H9 (cell line): ENCODE measurements around the gene ASTN2. TPM values are rescaled to one million over a fixed set of nuclear protein-coding genes. Genes with fewer than 3 reads are reported as not detected.

Experiments used
- DNase-seq: peaks from one replicate; pipeline ENCODE4 v3.0.0-alpha.2; 2017
- H2AFZ ChIP-seq: one replicate; pipeline ENCODE4 v1.6.1; 2013; ENCODE audit warnings: mild to moderate bottlenecking, low read length, control low read depth, moderate library complexity
- H2AK5ac ChIP-seq: 2 replicates; pipeline ENCODE4 v1.6.1; 2013; ENCODE audit warnings: low read length, control low read depth, mixed read lengths; ENCODE audit not compliant: insufficient read length
- H2BK120ac ChIP-seq: one replicate; pipeline ENCODE4 v1.6.1; 2013; ENCODE audit warnings: low read depth, mild to moderate bottlenecking, low read length, control low read depth, inconsistent platforms; ENCODE audit not compliant: poor library complexity, severe bottlenecking
- H2BK12ac ChIP-seq: 2 replicates; pipeline ENCODE4 v1.6.1; 2013; ENCODE audit warnings: low read length, control low read depth, mixed read lengths, low read depth; ENCODE audit not compliant: insufficient read length
- H2BK15ac ChIP-seq: 2 replicates; pipeline ENCODE4 v1.6.1; 2013; ENCODE audit warnings: low read depth, low read length, control low read depth
- H2BK20ac ChIP-seq: one replicate; pipeline ENCODE4 v1.6.1; 2013; ENCODE audit warnings: low read depth, mild to moderate bottlenecking, low read length, control low read depth, inconsistent platforms; ENCODE audit not compliant: poor library complexity, severe bottlenecking
- H2BK5ac ChIP-seq: 2 replicates; pipeline ENCODE4 v1.6.1; 2013; ENCODE audit warnings: low read length, control low read depth, mixed read lengths; ENCODE audit not compliant: insufficient read length
- H3K14ac ChIP-seq: 2 replicates; pipeline ENCODE4 v1.6.1; 2013; ENCODE audit warnings: low read length, control low read depth; ENCODE audit not compliant: insufficient read depth
- H3K18ac ChIP-seq: 2 replicates; pipeline ENCODE4 v1.6.1; 2013; ENCODE audit warnings: low read depth, mild to moderate bottlenecking, mixed read lengths, low read length, control low read depth; ENCODE audit not compliant: insufficient read length
- H3K23ac ChIP-seq: 2 replicates; pipeline ENCODE4 v1.6.1; 2013; ENCODE audit warnings: low read length, control low read depth, mixed read lengths, low read depth; ENCODE audit not compliant: insufficient read length
- H3K23me2 ChIP-seq: 2 replicates; pipeline ENCODE4 v1.6.1; 2013; ENCODE audit warnings: low read depth, mild to moderate bottlenecking, mixed read lengths, low read length, control low read depth; ENCODE audit not compliant: insufficient read length, poor library complexity, severe bottlenecking
- H3K27ac ChIP-seq: 2 replicates; pipeline ENCODE4 v1.5.1; 2013; ENCODE audit warnings: low read length, control low read depth, mixed read lengths, low read depth; ENCODE audit not compliant: insufficient read length
- H3K27me3 ChIP-seq: 2 replicates; pipeline ENCODE4 v1.6.1; 2013; ENCODE audit warnings: low read length, control low read depth, inconsistent platforms; ENCODE audit not compliant: insufficient read depth
- H3K4ac ChIP-seq: 2 replicates; pipeline ENCODE4 v1.6.1; 2013; ENCODE audit warnings: low read depth, mild to moderate bottlenecking, control low read depth, inconsistent platforms, low read length, moderate library complexity
- H3K4me1 ChIP-seq: 2 replicates; pipeline ENCODE4 v1.6.1; 2013; ENCODE audit warnings: low read length, control low read depth, inconsistent platforms; ENCODE audit not compliant: insufficient read depth
- H3K4me2 ChIP-seq: 2 replicates; pipeline ENCODE4 v1.6.1; 2013; ENCODE audit warnings: low read length, control low read depth, mixed read lengths; ENCODE audit not compliant: insufficient read length, insufficient read depth
- H3K56ac ChIP-seq: 2 replicates; pipeline ENCODE4 v1.6.1; 2013; ENCODE audit warnings: low read depth, mild to moderate bottlenecking, mixed read lengths, low read length, control low read depth; ENCODE audit not compliant: insufficient read length
- H3K79me1 ChIP-seq: 2 replicates; pipeline ENCODE4 v1.6.1; 2013; ENCODE audit warnings: low read depth, mild to moderate bottlenecking, moderate library complexity, low read length, control low read depth, inconsistent platforms; ENCODE audit not compliant: insufficient read depth, poor library complexity, severe bottlenecking
- H3K79me2 ChIP-seq: 2 replicates; pipeline ENCODE4 v1.6.1; 2013; ENCODE audit warnings: low read length, control low read depth, inconsistent platforms; ENCODE audit not compliant: insufficient read depth
- H3K9ac ChIP-seq: 2 replicates; pipeline ENCODE4 v1.6.1; 2013; ENCODE audit warnings: low read length, control low read depth, mixed read lengths; ENCODE audit not compliant: insufficient read length; ENCODE audit errors: extremely low read depth
- H3K9me3 ChIP-seq: one replicate; pipeline ENCODE4 v1.6.1; 2013; ENCODE audit warnings: low read depth, low read length, inconsistent platforms; ENCODE audit not compliant: control insufficient read depth
- H3T11ph ChIP-seq: one replicate; pipeline ENCODE4 v1.6.1; 2013; ENCODE audit warnings: mild to moderate bottlenecking, low read length, control low read depth, inconsistent platforms
- H4K20me1 ChIP-seq: one replicate; pipeline ENCODE4 v1.6.1; 2013; ENCODE audit not compliant: control insufficient read depth, insufficient read length, insufficient read depth
- H4K5ac ChIP-seq: 2 replicates; pipeline ENCODE4 v1.6.1; 2013; ENCODE audit warnings: low read depth, mild to moderate bottlenecking, mixed read lengths, low read length, control low read depth; ENCODE audit not compliant: insufficient read length
- H4K8ac ChIP-seq: replicated peaks from 2 replicates; pipeline ENCODE4 v1.6.1; 2013; ENCODE audit warnings: low read length, control low read depth, mixed read lengths, low read depth; ENCODE audit not compliant: insufficient read length
- H4K91ac ChIP-seq: 2 replicates; pipeline ENCODE4 v1.6.1; 2013; ENCODE audit warnings: low read depth, mild to moderate bottlenecking, moderate library complexity, mixed read lengths, low read length, control low read depth; ENCODE audit not compliant: insufficient read length
- H3K27ac Mint-ChIP-seq, 3 experiments: 2 replicates in 2 of 3; 3 replicates in 1 of 3; pipeline ENCODE4 v1.8.0; 2020 to 2021; ENCODE audit warnings: mixed read lengths in 3 of 3, mild to moderate bottlenecking in 1 of 3, moderate library complexity in 1 of 3
- H3K27me3 Mint-ChIP-seq: 2 replicates; pipeline ENCODE4 v1.8.0; 2021; ENCODE audit warnings: low read depth, mild to moderate bottlenecking, moderate library complexity, mixed read lengths
- H3K36me3 Mint-ChIP-seq, 3 experiments: 2 replicates in 2 of 3; 3 replicates in 1 of 3; pipeline ENCODE4 v1.8.0; 2020 to 2021; ENCODE audit warnings: low read depth in 3 of 3, mixed read lengths in 3 of 3; ENCODE audit not compliant: insufficient read depth in 1 of 3
- H3K4me1 Mint-ChIP-seq, 2 experiments: 2 replicates each; pipeline ENCODE4 v1.8.0; 2020; ENCODE audit warnings: mixed read lengths in 2 of 2
- H3K4me3 Mint-ChIP-seq, 2 experiments: 2 replicates in 1 of 2; 3 replicates in 1 of 2; pipeline ENCODE4 v1.8.0; 2020 to 2021; ENCODE audit warnings: mild to moderate bottlenecking in 2 of 2, mixed read lengths in 2 of 2, moderate library complexity in 1 of 2
- H3K9me3 Mint-ChIP-seq, 2 experiments: 2 replicates in 1 of 2; 3 replicates in 1 of 2; pipeline ENCODE4 v1.8.0; 2020; ENCODE audit warnings: mild to moderate bottlenecking in 2 of 2, mixed read lengths in 2 of 2, moderate library complexity in 1 of 2
- CTCF ChIP-seq: fragments of 200-600 bp; sonication (generic); conservative IDR thresholded peaks from 3 replicates; pipeline ENCODE4 v1.8.0; 2021; ENCODE audit warnings: antibody characterized with exemption, mild to moderate bottlenecking
- WGBS: extraction: QIAGEN DNeasy Blood & Tissue Kit; methylation state at CpG from one replicate; pipeline ENCODE4 v1.1.7; 2013; ENCODE audit warnings: missing lambda C conversion rate, low lambda C conversion rate, mixed read lengths; ENCODE audit not compliant: insufficient read length; ENCODE audit errors: extremely low coverage; 5-methylcytosine and 5-hydroxymethylcytosine counted together
- total RNA-seq: library from RNA; stranded (reverse); gene quantifications from 2 replicates; pipeline ENCODE4 v1.2.1, GENCODE V29; 2021

ASTN2 gene
- total RNA-seq, 1 experiment from 2014 or later = 9.7 TPM

DNA sequence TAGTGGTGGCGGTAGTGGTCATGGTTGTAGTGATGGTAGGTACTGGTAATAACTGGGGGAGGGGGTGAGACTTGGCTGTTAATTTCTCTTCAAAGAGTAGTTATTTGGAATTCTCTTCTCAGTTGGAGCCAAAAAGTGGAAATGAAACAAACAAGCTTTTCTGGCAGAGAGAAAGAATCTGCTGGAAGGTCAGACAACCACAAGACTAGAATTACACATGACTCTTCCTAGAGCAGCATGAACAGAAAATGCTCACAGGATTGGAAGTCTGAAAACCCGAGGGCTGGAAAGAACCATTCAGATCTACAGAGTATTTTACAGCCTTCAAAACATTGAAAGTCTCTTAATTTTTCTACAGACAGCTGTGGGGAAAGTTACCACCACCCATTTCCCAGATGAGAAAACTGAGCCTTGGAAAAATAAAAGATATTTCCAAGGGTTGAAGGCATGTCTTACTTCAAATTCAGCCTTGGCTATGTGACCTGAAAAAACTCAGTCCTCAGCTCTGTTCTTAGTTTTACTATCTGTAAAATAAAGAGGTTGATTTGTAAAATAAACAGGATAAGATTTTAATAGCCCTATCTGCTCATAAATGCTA lies 770.7 kb downstream of the ASTN2 start:
- Histone ChIP-seq H3K18ac (no peak overlapping the region), H3K4me1 (no peaks in the 10 kb centered on the region), H3K4me2 (no peak overlapping the region), H3K9me3 (no peaks in the 10 kb centered on the region), H3K23me2 (no peaks in the 10 kb centered on the region), H3K9ac (no peak overlapping the region), H2BK15ac (no peak overlapping the region), H3K56ac (no peak overlapping the region), H2BK12ac (no peak overlapping the region), H3K79me2 (no peaks in the 10 kb centered on the region), H3K14ac (no peak overlapping the region), H3K27ac (no peak overlapping the region), H4K8ac (no peak overlapping the region), H2BK120ac (no peak overlapping the region), H3K4ac (no peak overlapping the region), H2BK20ac (no peak overlapping the region), H3K23ac (no peak overlapping the region), H3K27me3 (no peaks in the 10 kb centered on the region), H4K5ac (no peak overlapping the region), H2AK5ac (no peak overlapping the region), H4K91ac (no peak overlapping the region), H2AFZ (no peak overlapping the region), H3K79me1 (no peaks in the 10 kb centered on the region), H2BK5ac (no peak overlapping the region), H4K20me1 (no peaks in the 10 kb centered on the region), H3T11ph (no peak overlapping the region)
- no peak overlapping the region for H3K27ac Mint-ChIP-seq
- H3K4me1 Mint-ChIP-seq = no peaks in the 10 kb centered on the region
- no peak for TF ChIP-seq CTCF
- DNase-seq = no peak
- no peaks in the 10 kb centered on the region; a peak in 2 of 7 replicates for H3K36me3 Mint-ChIP-seq
- H3K27me3 Mint-ChIP-seq = no peaks in the 10 kb centered on the region
- H3K4me3 Mint-ChIP-seq = no peak overlapping the region
- no CpG with 5 or more reads among the region's 2 CpGs for WGBS
- no peaks in the 10 kb centered on the region for H3K9me3 Mint-ChIP-seq
